ENCODE data around the gene CHD8.
"Not testable (repeated sequence)": the region's sequence is repeated elsewhere in the genome, so short reads cannot be mapped to it uniquely, and the experiment has no call there.

The CHD8 gene

GRCh38 chr14:21455912-21456667, at the start of gene CHD8:
Gene CHD8, minus strand, starts transcription at chr14:21456123. Its CDS starts 24,480 bp downstream, at chr14:21431643.
- DNase-seq, result peak; percentile 98

DNA sequence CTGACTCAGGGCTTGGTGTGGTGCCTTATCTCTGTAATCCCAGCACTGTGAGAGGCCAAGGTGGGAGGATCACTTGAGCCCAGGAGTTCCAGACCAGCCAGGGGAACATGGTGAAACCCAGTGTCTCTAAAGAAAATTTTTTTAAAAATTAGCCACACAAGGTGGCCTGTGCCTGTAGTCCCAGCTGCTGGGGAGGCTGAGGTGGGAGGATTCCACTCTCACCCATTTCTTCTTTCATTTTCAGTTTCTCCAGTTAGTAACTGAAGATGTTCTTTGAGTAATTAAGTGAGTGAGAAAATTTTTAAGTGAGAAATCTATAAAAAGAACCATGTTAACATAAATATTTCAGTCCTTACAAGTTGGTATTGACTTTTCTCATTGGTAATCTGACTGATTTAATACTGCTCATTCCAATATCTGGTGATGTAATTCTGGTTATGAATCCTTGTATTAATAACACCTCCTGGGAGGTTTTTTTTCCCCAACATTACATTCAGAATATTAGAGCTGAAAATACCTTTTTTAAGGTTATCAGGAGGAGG, 49.2 kb upstream of the CHD8 start:
- peak; percentile 16 for DNase-seq

DNA sequence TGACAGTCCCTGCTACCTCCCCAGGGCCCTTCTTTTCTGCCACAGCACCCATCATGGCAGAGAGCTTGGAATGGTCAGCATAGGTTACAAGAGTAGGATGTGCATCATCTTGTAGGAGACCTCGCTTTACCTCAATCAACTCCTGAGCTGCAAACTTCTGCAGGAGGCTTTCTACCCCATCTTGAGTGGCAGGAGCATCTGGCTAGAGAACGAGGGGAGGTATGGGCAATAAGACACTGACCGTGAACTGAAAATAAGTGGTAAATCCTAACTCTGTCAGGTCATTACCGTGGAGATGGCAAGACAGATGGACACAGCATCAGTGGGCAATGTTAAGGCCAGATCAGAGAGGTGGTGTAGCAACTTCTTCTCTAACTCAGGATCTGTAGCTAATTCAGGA, 47.5 kb upstream of the CHD8 start:
- DNase-seq, result no peak

GRCh38 chr14:21501568-21501967, 45.6 kb upstream of the CHD8 start:
- DNase-seq, result no peak

- DNase-seq, result no peak
Measured at GRCh38 chr14:21498540-21499526, 42.9 kb upstream of the CHD8 start.

DNA sequence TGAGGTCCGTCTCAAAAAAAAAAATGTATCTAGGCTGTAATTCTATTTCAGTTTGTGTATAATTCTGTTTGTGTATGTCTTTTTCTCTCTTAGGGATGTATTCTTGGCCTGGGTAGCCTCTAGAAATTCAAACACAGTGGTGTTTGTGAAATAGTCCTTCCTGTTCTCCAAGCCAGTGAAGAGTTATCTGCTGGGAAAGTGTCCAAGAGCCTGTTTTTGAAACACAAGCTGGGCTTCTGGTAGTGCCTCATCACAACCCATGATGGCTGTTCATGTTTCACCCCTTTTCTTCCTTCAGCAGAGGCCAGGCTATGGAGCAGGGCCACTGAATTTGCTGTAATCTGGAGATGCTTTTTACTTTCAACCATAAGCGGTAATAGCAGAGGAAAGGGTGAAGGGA, 40.5 kb upstream of the CHD8 start:
- DNase-seq, result no peak

DNA sequence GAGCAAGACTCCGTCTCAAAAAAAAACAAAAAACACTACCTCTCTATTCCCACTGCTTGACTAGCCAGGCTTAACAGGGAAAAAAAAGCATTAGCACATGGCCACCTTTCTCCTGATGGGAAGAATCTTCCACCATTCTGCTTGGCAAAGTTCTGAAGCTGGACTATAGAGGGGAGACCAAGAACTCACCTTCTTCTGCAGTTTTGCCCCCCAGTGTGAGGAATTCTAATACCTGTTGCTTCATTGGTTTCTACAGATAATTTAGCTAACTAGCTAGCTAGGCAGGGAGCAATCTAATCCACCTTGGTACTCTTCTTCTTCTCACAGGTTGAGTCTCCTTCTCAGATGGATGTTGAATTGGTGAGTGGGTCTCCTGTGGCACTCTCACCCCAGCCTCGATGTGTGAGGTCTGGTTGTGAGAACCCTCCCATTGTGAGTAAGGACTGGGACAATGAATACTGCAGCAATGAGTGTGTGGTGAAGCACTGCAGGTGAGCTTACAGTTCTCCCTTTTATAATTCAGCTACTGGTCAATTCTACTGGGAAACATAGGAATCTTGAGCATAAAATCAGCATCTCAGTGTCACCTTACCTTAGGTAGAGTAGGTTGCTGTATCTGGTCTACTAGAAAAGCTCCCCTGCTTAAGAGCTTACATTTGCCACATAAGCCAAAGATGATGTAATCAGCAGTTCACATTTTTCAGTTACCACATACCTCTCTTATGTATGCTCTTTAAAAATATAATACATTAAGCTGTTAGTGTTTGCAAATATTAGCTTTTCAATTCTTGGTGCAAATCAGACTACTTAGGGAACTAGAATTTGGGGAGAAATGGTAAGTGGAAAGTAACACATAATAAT, 39.2 kb upstream of the CHD8 start:
- no peak for DNase-seq

DNA sequence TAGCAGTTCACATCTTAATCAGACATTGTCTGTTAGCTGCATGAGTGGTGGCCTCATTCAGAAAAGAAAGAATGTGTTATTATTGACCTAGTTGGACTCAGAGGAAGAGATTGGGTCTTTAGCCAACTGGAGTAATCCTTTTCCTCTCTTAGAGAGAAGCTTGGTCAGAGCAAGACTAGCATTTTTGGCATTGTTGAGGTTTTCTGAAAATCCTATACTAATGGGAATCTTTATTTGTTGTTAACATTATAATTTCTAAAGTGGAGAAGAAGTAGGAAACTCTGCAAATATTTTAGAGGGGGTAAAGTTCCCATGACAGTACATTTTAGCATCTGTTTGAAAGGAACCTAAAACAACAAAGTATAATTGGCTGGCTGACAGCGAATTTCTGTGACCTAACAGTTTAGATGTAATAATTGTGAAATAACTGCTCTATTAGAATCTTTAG, 30.7 kb upstream of the CHD8 start:
- DNase-seq, result no peak

DNA sequence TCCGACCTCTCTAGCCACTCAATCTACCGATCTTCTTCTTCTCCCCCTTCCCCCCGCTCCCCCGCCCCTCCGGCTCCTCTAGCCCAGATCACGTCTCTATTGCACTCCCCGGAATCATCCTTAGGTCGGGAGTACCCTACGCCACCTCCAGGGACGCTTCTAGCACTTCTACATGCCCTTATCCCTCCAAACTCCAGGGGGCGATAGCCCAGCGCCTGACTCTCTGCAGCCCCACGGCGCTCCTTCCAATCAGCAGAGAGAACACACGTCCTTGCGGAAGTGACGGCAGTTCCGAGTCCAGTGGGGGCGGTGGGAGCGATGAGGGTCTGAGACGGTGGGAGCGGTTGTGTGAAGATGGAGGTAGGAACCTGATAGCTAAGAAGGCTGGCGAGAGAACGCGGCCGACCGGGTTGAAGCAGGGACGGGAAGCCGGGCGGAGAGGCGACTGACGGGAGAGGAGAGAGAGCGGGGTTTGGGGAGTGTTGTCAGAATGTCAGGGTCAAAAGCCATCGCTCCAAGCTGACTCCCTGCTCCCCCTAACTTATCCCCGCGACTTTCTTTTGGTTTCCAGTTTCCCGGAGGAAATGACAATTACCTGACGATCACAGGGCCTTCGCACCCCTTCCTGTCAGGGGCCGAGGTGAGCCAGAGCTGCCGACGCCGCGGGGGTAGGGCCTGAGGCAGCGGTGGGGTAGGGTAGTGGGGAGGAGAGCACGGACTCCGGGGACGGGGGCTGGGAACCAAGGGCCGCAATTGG, 21.2 kb upstream of the CHD8 start, which contains the start of the genes RAB2B and TOX4:
TSS of gene RAB2B (minus strand) at position 35 of the 757 bp plus-strand sequence. CDS start 87 bp downstream, outside the sequence.
TSS of gene TOX4 (plus strand) at position 271 of the 757 bp plus-strand sequence. CDS start at position 355, 84 bp downstream.
- DNase-seq, result peak; percentile 89

DNA sequence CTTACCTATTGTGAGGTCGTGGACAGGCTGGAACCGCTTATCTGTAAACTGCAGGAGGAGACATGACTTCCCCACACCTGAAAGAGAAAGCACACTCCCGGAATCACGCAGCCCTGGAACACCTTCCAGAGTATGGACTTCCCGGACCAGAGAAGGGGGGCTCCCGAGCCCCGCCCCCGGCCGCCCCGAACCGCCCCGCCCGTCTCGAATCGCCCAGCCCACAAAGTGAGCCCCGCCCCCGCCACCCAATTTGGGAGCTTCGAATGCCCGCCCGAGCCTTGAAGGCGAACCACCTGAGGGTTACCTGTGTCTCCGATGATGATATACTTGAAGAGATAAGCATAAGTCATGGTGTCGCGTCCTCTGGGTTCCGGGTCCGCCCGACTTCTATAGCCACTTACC, 20.6 kb upstream of the CHD8 start:
- DNase-seq, result peak; percentile 83

DNA sequence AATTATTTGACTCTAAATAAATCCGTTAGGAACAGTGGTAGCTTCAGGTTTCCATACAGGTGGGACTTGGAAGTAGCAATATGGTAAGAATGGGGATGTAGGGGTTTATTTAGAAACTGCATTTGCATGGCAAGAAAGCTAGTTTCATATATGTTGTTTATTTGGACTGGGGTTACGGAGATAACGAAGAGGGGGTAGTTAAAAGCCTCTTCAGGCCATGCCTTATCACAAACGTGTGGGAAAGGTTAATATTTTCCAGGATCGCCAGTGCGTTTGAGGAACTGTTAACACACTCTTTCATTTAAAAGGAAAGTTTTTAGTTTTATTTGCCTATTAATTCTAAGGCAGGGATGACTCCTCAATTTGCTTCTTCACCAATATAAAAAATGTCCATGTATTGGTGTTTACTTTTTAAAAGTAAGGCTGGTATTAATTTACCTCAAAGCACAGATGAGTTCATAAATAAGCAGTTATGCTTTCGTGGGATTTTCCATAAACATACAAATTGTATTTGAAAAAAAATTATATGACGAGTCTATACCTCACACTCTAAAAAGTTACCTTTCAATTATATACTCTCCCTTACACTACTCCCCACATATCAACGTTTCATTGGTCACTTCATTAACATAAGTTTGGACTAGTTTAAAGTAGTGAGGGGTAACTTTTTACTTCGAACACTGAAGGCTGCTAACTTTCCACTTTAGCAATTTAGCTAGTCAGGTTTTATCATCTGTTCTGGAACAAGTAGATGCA, 20.0 kb upstream of the CHD8 start:
- DNase-seq, result no peak

DNA sequence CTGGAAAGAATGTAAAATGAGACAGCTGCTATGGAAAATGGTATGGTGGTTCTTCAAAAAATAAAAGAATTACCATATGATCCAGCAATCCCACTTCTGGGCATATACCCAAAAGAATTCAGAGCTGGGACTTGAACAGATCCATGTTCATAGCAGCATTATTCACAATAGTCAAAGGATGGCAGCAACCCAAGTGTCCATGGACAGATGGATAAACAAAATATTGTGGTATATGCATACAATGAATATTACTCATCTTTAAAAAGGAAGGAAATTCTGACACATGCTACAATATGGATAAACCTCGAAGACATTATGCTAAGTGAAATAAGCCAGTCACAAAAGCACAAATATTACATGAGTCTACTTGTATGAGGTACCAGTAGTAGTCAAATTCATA, 11.7 kb upstream of the CHD8 start:
- no peak for DNase-seq

GRCh38 chr14:21455592-21455911, 371 bp downstream of the CHD8 start:
- DNase-seq, result no peak

DNA sequence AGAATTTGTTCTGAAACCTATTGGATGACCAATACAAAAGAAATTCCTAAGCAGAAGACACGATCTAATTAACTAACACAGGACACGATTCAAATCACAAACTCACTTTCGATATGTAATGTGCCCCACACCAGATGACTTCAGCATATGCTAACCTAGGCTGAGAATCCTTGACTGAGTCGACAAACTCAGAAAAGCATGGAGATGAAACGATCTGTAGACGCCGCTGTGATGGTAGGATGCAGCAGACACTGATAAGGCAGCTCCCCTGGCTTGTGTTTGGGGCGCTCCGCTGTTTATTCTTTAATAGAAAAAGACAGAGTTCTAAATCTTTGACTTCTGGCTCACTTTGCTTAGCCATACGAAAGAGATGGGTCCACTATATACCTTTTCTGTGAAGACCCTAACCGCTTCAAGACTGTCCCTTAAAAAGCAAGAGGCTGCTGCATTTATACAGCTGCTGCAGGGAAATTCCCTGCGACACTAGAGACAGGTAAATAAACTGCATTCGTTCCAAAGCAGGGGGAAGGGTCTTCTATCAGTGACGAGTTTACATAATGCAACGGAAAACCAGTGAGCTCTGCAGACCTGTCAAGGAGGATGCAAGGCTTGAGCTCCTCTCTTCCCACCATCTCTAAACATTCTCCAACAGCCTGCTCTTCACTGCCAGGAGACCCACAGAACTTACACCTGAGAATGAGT, 929 bp downstream of the CHD8 start:
- no peak for DNase-seq

DNA sequence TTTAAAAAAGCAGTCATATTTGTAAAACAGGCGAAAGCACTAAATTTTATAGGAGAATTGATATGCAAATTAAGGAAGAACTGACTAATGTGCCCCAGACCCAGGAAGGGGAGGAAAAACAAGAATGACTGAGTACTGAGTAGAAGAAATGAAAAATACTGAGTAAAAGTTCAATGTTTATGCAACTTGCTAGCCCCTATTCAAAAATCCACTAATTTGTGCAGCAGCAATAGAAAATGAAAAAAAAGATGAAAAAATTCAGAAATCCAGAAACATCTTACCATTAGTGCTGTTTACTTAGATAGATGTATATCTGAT, 6.1 kb downstream of the CHD8 start:
- no peak for DNase-seq

DNA sequence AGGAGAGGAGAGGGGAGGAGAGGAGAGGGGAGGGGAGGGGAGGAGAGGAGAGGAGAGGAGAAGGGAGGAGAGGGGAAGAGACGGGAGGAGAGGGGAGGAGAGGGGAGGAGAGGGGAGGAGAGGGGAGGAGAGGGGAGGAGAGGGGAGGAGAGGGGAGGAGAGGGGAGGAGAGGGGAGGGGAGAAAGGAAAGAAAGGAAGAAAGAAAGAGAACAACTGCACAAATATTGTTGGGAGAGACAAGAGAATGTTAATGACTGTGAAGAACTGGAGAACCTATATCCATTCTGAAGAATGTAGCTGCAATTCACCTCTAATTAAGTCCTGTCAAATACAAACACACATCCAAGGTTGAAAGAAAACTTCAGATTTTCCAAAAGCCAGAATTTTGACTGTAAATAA, 13.3 kb downstream of the CHD8 start:
- DNase-seq, result not testable (repeated sequence)

DNA sequence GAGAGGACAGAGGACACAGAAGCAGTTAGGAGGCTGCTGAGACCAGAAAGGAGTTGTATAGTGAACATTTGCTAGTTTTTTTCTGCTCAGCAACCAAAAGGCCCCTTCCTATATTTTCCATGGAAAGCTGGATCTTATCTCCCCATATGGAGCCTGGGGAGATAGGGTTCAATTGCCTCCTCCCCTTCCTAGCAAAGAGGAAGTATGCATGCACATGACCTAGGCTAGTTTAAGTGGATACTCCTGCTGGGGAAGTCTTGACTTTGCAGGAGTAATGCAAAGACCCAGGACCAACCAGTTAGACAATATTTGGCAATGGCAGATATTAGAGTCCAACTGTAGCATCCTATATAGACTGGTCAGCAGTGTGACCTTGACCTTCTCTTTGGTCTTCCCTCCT, 15.1 kb downstream of the CHD8 start:
- DNase-seq, result no peak

DNA sequence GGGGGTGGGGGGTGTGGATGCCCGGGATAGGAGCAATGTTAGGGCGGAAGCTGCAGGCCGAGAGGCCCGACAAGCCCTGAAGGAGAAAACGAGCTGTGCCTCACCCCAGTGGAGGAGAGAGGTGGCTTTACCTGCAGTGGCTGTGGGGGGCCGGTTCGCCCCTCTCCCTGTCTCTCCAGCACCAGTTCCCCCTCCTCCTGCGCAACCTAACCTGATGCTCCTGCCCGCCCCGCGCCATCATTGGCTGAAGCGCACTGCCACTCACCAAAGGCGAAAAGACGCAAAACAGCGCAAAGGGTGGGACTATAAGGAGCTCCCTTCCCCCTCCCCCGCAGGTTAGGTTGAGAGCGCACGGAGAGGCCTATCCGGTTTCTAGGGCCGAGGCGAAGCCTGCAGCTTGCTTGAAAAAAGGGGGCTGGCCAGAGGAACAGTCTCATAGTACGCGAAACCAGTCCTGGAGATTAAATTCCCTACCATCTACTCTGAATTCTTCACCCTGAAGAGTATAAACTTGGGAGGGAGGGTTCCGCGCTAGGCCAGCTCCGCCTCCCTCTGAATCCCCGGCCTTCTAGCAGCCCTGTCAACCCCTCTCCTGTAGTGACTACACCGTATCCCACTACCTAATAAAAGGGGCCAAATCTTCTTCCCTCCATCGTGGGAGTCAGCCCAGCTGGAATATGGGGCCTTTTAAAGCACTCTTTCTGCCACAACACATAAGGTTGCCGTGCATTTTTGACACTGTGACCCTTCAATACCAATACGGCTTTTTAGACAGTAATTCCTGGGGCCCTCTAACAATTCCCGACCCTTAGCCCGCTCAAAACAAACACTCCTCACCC, 18.6 kb downstream of the CHD8 start:
- DNase-seq, result peak; percentile 99

GRCh38 chr14:21436567-21437062, 19.3 kb downstream of the CHD8 start:
- DNase-seq, result no peak

Measured in stimulated activated CD4-positive, alpha-beta T cell treated with anti-CD3 and anti-CD28 coated beads, Interleukin-4, amount 100 ng/mL, for 1 hour (primary cell).